Astrocyte (in vitro differentiated cells and primary cell): ENCODE results near the gene IRF2. TPM values are rescaled to one million over a fixed set of nuclear protein-coding genes. Genes with fewer than 3 reads are reported as not detected.

Source experiments
- DNase-seq: peaks from one replicate; pipeline ENCODE4 v3.0.0-alpha.2; 2010; ENCODE audit warnings: low read depth
- FAIRE-seq: peaks from 2 replicates; lab custom pipeline; 2011; peaks lifted over from hg19 to GRCh38; lab: Jason Lieb, UNC
- H2AFZ ChIP-seq: 2 replicates; pipeline ENCODE4 v1.6.0; 2012; ENCODE audit warnings: low read depth, low read length, inconsistent platforms
- H3K27ac ChIP-seq: 2 replicates; pipeline ENCODE4 v1.5.1; 2011; ENCODE audit warnings: low read depth, low read length, inconsistent platforms
- H3K27me3 ChIP-seq: 2 replicates; pipeline ENCODE4 v1.6.0; 2011; ENCODE audit warnings: low read length, inconsistent platforms; ENCODE audit not compliant: insufficient read depth
- H3K36me3 ChIP-seq: 2 replicates; pipeline ENCODE4 v1.5.1; 2011; ENCODE audit warnings: low read length, inconsistent platforms; ENCODE audit not compliant: insufficient read depth
- H3K4me1 ChIP-seq: 2 replicates; pipeline ENCODE4 v1.5.1; 2011; ENCODE audit warnings: low read length, inconsistent platforms; ENCODE audit not compliant: insufficient read depth
- H3K4me2 ChIP-seq: 2 replicates; pipeline ENCODE4 v1.6.0; 2012; ENCODE audit warnings: low read length, inconsistent platforms
- H3K4me3 ChIP-seq: 2 replicates; pipeline ENCODE4 v1.5.1; 2011; ENCODE audit warnings: low read depth, mild to moderate bottlenecking, low read length, inconsistent platforms; ENCODE audit not compliant: insufficient read depth
- H3K79me2 ChIP-seq: 2 replicates; pipeline ENCODE4 v1.6.0; 2012; ENCODE audit warnings: mild to moderate bottlenecking, low read length, inconsistent platforms; ENCODE audit not compliant: insufficient read depth
- H3K9ac ChIP-seq: 2 replicates; pipeline ENCODE4 v1.6.0; 2012; ENCODE audit warnings: mild to moderate bottlenecking, low read length, inconsistent platforms
- H3K9me3 ChIP-seq: 2 replicates; pipeline ENCODE4 v1.5.1; 2012; ENCODE audit warnings: low read depth, mild to moderate bottlenecking, low read length, inconsistent platforms; ENCODE audit not compliant: insufficient read depth
- H4K20me1 ChIP-seq: 2 replicates; pipeline ENCODE4 v1.6.0; 2012; ENCODE audit warnings: low read length, inconsistent platforms; ENCODE audit not compliant: insufficient read depth
- H3K27ac Mint-ChIP-seq: one replicate; pipeline ENCODE4 v1.8.0; 2021; ENCODE audit warnings: mild to moderate bottlenecking, mixed read lengths; ENCODE audit not compliant: unreplicated experiment
- H3K27me3 Mint-ChIP-seq: one replicate; pipeline ENCODE4 v1.8.0; 2021; ENCODE audit warnings: low read depth, mixed read lengths; ENCODE audit not compliant: unreplicated experiment
- H3K36me3 Mint-ChIP-seq: one replicate; pipeline ENCODE4 v1.8.0; 2021; ENCODE audit warnings: low read depth, mixed read lengths; ENCODE audit not compliant: unreplicated experiment
- H3K4me1 Mint-ChIP-seq: one replicate; pipeline ENCODE4 v1.8.0; 2021; ENCODE audit warnings: low read depth, mixed read lengths; ENCODE audit not compliant: unreplicated experiment
- H3K4me3 Mint-ChIP-seq: one replicate; pipeline ENCODE4 v1.8.0; 2021; ENCODE audit warnings: mild to moderate bottlenecking, moderate library complexity, mixed read lengths; ENCODE audit not compliant: unreplicated experiment
- H3K9me3 Mint-ChIP-seq: one replicate; pipeline ENCODE4 v1.8.0; 2021; ENCODE audit warnings: mild to moderate bottlenecking, mixed read lengths; ENCODE audit not compliant: unreplicated experiment
- CTCF ChIP-seq: IDR thresholded peaks from 2 replicates; pipeline ENCODE4 v1.5.1; 2011; ENCODE audit warnings: low read depth, mild to moderate bottlenecking, inconsistent platforms, low read length, moderate library complexity; ENCODE audit not compliant: insufficient read depth
- EZH2 ChIP-seq: IDR thresholded peaks from 2 replicates; pipeline ENCODE4 v1.6.1; 2012; ENCODE audit warnings: mild to moderate bottlenecking, low read length, inconsistent platforms; ENCODE audit not compliant: insufficient read depth
- total RNA-seq: library from RNA; stranded (reverse); gene quantifications from 2 replicates; pipeline ENCODE4 v1.2.1, GENCODE V29; 2021

The IRF2 gene
- total RNA-seq, 1 donor from 2014 or later, result 12.6 TPM

GRCh38 chr4:184352891-184353290 lies 121.5 kb downstream of the IRF2 start:
- Mint-ChIP-seq H3K36me3 (no peaks in the 10 kb centered on the region), H3K27ac (no peak overlapping the region), H3K27me3 (peaks cover 2% of the 10 kb centered on the region), H3K4me3 (no peak overlapping the region), H3K4me1 (peaks cover 9% of the 10 kb centered on the region), H3K9me3 (peaks cover 3% of the 10 kb centered on the region)
- H3K27ac ChIP-seq, result no peak overlapping the region
- TF ChIP-seq CTCF (no peak), EZH2 (no peak)
- no peak overlapping the region for H3K9ac ChIP-seq
- H3K79me2 ChIP-seq, result no peaks in the 10 kb centered on the region
- no peak for DNase-seq
- no peak overlapping the region for H3K4me3 ChIP-seq
- H3K4me1 ChIP-seq, result peaks cover 7% of the 10 kb centered on the region
- no peaks in the 10 kb centered on the region for H3K27me3 ChIP-seq
- no peaks in the 10 kb centered on the region for H3K36me3 ChIP-seq
- H2AFZ ChIP-seq, result no peak overlapping the region
- H3K9me3 ChIP-seq, result no peaks in the 10 kb centered on the region
- no peaks in the 10 kb centered on the region for H4K20me1 ChIP-seq
- FAIRE-seq, result no peak
- H3K4me2 ChIP-seq, result no peak overlapping the region

- Histone ChIP-seq H3K36me3 (no peaks in the 10 kb centered on the region), H3K27ac (no peak overlapping the region), H3K79me2 (no peaks in the 10 kb centered on the region), H2AFZ (no peak overlapping the region), H3K4me3 (no peak overlapping the region), H3K27me3 (no peaks in the 10 kb centered on the region), H3K9me3 (no peaks in the 10 kb centered on the region), H3K4me1 (peaks cover 7% of the 10 kb centered on the region), H4K20me1 (no peaks in the 10 kb centered on the region), H3K9ac (no peak overlapping the region), H3K4me2 (no peak overlapping the region)
- peaks cover 3% of the 10 kb centered on the region for H3K9me3 Mint-ChIP-seq
- no peak for FAIRE-seq
- H3K4me3 Mint-ChIP-seq, result no peak overlapping the region
- no peaks in the 10 kb centered on the region for H3K36me3 Mint-ChIP-seq
- peaks cover 2% of the 10 kb centered on the region for H3K27me3 Mint-ChIP-seq
- no peak overlapping the region for H3K27ac Mint-ChIP-seq
- no peak for DNase-seq
- H3K4me1 Mint-ChIP-seq, result peaks cover 17% of the 10 kb centered on the region
- no peak for TF ChIP-seq EZH2
- no peak for TF ChIP-seq CTCF
Measured at GRCh38 chr4:184351560-184352451, 122.5 kb downstream of the IRF2 start.

GRCh38 chr4:184350964-184351363 lies 123.4 kb downstream of the IRF2 start:
- Mint-ChIP-seq H3K27ac (no peak overlapping the region), H3K4me3 (no peak overlapping the region), H3K9me3 (no peaks in the 10 kb centered on the region), H3K4me1 (peaks cover 17% of the 10 kb centered on the region), H3K27me3 (peaks cover 2% of the 10 kb centered on the region), H3K36me3 (no peaks in the 10 kb centered on the region)
- H3K4me3 ChIP-seq, result no peak overlapping the region
- H2AFZ ChIP-seq, result no peak overlapping the region
- no peak overlapping the region for H3K4me2 ChIP-seq
- H3K27ac ChIP-seq, result no peak overlapping the region
- H3K4me1 ChIP-seq, result peaks cover 7% of the 10 kb centered on the region
- no peaks in the 10 kb centered on the region for H3K79me2 ChIP-seq
- FAIRE-seq (no peak), DNase-seq (no peak)
- no peaks in the 10 kb centered on the region for H3K27me3 ChIP-seq
- H3K9ac ChIP-seq, result no peak overlapping the region
- no peaks in the 10 kb centered on the region for H4K20me1 ChIP-seq
- no peaks in the 10 kb centered on the region for H3K9me3 ChIP-seq
- TF ChIP-seq CTCF (no peak), EZH2 (no peak)
- no peaks in the 10 kb centered on the region for H3K36me3 ChIP-seq
